GM21390 (cell line): ENCODE results near the gene IREB2.
"Not testable (repeated sequence)": the region's sequence is repeated elsewhere in the genome, so short reads cannot be mapped to it uniquely, and the experiment has no call there.

Source experiments
- ATAC-seq: cut with Tn5 transposase; IDR thresholded peaks from one replicate; pipeline ENCODE4 v1.9.1; 2021; ENCODE audit not compliant: unreplicated experiment

Gene IREB2

DNA sequence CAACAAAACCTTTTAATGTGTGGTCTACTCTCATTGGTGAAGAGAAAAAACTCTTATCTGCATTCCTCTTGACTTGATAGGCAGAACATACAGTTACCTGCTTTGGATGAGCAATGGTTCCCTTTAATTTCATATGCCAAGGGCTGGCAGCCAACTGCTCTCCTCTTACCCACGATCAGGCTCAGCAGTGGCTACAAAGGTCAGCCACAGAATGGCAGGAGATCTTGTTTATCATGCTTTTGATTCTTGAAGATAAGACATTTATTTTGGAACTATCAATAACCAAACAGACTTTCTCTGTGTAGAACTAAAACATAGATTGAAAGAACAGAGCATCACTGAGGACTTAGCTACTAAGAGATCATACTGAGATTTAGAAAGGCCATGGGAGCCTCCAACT lies 6.1 kb upstream of the IREB2 start:
- ATAC-seq = no peak

DNA sequence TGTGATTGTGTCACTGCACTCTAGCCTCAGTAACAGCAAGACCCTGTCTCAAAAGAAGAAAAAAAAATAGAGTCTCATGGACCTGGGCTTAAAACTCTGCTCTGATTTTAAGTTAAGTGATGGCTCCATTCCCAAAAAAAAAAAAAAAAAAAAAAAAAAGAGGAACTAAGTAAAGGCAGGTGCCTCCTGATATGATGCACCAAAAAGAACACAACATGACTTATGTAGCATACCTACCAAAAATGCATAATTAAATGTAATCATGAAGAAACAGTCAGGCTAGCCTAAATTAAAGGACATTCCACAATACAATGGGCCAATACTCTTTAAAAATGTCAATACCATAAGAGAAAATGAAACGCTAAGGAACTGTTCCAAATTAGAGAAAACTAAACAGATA lies 5.4 kb upstream of the IREB2 start:
- no peak for ATAC-seq

DNA sequence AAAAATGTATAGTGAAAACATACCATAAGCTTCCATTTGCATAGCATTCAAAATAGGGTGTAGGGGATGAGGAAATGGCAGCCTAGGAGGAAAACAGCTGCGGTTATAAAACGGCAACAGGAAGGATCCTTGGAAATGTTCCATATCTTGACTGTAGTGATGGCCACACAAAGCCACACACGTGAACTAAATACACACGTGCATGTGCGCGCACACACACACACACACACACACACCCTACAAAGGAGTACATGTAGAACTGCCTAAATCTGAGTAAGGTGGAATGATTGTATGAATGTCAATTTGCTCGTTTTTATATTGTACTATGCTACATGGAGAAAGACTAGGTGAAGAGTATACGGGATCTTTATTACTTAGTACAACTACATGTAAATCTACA lies 3.9 kb upstream of the IREB2 start:
- ATAC-seq = no peak

DNA sequence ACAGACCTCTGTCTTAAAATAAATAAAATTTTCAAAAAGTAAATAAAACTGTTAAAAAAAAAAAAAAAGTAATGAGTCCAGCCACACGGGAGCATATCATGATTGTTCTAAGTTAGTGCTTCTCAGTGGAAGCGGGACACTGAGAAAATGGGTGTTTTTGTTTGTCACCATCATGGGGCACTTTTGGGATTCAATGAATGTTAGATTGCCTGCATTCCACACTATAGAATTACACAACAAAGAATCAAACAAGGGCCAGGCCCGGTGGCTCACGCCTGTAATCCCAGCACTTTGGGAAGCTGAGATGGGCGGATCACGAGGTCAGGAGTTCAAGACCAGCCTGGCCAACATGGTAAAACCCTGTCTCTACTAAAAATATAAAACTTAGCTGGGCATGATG lies 3.3 kb upstream of the IREB2 start:
- ATAC-seq = not testable (repeated sequence)

DNA sequence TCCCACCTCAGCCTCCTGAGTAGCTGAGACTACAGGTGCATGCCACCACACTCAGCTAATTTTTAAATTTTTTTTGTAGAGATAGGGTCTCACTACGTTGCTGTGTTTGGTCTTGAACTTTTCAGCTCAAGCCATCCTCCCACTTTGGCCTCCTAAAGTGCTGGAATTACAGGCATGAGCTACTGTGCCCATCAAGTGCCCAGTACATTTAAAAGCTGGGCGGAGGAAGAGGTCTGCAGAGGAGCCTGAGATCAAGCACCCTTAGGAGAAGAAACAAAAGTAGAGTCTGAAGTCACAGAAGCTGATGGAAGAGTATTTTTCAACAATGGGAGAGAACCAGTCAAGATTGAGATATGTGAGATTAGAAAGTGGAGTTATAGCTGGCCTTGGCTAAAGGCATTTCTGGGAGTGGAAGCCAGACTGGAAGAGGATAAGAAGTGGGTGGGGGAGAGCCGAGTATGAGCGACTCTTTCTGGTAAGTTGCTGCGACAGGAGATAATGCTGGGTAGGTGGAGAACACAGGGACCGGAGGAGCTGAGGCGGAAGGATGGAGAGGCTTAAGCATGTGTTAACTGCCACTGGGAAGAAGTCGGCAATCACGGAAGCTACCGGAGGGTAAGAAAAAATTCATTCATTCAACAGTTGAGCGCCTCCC lies 782 bp upstream of the IREB2 start:
- ATAC-seq = no peak

DNA sequence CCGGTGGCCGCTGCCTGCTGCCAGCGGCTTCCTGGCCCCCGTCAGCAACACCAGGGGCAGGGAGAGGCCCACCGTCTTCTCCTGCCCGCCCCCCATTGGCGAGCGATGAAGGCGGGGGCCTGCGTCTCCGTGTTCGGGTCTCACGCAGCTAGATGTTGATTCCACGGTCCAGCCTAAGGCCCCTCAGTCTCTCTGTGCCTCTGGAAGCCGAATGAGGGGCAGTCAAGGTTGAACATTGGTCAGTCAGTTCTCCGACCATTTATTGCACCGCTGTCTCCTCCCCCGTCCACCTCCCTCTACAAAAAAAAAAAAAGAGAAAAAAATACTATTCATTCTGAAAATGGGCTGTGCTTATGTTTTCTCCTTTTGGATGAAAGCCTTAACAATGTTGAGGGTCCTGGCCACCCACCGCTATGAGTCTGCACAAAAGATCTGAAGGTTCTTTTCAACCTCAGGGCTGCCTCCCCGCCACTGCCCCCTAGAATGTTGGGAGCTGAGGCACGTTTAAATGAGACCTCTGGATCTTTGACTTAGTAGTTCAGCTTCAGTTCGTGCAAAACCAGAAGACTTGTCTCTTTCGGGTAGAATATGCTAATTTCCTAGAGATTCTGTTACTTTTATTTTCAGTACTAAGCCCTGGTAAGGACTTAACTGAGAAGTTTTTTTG lies 736 bp downstream of the IREB2 start:
- peak; percentile 18 for ATAC-seq

DNA sequence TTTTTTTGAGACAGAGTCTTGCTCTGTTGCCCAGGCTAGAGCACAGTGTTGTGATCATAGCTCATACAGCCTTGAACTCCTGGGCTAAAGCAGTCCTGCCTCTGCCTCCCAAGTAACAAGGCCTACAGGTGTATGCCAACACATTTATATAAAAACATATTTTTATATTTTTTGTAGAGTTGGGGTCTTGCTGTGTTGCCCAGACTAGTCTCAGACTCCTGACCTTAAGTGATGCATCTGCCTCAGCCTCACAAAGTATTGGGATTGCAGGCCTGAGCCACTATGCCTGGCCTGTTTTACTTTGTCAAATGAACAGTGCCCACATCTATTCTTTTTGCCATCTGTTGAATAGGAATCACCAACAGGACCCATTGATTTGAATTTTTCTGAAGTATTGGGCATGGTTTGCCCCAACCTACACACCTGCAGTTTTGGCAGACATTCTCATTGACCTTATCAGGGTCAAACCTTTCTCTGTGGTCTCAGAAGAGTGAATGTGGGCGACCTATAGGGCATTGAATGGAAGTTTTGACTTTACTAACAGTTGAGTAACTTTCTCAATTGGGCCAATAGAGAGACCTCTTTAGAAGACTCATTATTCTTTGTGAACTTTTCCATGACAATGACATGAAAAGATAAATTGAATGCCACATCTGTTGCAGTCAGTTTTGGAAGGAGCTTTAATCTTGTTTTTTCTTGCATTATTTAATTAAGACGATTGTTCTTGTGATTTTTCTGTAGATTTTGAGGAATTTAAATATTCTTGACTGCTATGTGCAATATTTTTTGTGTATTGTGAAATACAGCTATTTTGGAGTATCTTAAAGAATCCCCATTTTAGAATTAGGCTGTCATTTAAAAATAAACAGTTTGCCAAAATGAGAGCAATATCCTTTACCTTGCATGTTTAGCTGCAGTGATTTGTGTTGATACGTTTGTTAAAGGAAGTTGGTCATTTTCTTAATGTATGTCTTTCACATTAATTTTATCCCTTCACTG lies 2.7 kb downstream of the IREB2 start:
- ATAC-seq = no peak

DNA sequence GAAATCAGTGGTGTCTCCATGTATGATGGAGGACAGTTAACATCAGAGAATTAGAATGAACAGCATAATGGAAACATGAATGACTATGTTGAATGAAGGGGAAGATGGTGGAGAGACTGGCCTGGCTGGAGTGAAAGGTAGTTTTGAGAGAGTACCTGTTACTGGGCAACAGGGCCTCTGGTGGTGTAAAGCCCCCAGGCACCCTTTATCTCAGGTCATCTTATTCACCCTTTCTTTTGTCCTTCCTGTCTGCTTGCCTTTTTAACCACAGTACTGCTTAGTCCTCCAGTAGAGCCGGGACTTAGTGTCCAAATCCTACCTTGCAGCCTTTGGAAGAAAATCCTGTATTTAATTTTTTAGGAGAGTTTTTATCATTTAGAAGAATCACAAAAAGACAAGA lies 6.2 kb downstream of the IREB2 start:
- no peak for ATAC-seq

DNA sequence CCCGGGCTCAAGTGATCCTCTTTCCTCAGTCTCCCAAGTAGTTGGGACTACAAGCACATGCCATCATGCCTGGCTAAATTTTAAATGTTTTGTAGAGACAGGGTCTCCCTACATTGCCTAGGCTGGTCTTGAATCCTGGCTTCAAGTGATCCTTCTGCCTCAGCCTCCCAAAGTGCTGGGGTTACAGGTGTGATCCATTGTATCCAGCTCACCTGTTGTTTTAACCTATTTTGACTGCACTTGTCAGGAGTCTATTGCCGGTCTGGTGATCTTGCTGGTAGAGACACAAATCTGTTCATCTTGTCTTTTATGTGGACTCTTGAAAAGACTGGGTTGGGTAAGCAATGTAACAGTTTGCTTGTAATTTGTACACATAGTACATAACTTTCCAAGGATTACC lies 7.9 kb downstream of the IREB2 start:
- no peak for ATAC-seq

DNA sequence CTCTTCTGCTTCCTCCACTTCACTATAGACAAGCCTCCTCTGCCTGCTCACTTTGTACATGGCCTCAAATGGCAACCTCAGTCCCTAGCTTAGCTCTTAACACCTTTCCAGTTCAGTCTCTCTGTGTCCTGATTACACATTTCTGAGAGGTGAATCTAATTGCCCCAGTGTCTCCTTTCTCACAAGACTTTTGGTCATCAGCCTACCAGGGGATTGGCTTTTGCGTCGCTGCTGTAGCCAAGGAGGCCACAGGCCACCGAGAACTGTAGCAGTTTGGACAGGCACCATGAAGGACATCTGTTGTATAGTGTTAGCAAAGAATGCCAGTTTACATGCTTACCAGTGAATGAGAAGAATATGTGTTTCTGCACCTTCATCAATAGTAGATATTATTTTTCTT lies 8.5 kb downstream of the IREB2 start:
- no peak for ATAC-seq

DNA sequence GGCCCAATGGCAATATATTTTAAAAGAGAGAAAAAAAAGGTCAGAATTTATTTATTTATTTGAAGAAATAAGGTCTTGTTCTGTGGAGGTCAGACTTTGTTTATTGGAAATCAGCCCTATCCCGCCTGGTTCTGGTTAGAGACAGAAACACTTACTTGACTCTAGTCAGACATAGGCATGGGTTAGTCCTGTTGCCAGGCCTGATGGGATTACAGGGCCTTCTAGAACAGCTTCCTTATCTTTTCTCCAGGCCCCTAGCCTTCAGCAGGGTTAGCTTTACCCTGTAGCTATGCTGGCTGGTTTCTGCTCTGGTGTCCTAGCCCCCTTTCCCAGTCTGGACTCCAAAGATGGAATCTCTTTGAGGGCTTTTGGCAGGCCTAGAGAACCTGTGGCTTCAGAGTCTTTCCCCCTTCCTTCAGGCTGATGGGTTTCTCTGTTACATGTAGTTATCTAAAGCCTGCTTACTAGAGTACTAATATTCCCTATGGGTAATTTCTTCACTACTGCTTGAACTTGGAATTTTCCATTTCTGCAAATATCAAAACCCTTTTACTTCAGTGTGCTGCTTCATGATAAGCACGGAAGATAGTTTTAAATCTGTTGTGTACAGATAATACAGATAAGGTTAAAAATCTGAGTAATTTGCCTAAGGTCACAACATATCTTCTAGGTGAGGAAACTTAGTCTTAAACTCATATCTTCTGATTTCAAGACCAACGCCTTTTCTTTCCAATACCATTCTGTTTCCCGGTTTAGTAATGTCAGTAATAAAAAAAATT lies 10.6 kb downstream of the IREB2 start:
- ATAC-seq = no peak

DNA sequence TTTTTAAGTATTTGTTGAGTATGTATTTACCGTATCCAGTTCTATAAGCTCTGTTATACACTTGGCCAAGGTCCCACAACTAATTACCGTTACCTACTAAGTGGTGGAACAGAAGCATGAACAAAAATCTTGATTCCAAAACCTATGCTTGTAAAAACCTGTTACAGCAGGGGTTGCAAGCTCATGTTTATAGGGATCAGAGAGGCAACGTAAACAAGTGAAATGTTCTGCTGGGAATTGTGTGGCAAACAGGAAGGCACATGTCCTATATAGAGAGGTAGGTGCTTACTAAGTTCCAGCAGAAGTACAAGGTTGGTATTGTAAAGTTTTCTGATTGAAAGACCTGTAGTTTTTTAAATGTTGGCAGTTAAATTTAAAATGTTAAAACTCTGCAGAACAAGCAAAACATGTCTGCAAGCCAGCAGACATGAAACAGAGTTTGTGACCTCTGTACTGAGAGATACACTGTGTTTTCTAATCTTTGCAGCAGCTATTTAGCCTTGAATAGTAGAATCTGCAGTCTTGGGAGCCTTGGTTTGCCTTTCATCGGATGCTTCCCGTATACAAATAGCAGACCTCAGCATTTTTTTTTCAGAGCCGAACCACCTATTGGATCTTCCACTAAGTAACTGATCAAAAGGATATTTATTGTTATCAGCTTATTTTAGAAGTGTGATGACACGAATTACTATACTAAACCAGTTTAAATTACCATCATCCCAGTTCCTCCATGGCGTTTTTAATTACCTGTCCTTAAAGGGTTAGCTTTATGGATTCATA lies 11.4 kb downstream of the IREB2 start:
- no peak for ATAC-seq

DNA sequence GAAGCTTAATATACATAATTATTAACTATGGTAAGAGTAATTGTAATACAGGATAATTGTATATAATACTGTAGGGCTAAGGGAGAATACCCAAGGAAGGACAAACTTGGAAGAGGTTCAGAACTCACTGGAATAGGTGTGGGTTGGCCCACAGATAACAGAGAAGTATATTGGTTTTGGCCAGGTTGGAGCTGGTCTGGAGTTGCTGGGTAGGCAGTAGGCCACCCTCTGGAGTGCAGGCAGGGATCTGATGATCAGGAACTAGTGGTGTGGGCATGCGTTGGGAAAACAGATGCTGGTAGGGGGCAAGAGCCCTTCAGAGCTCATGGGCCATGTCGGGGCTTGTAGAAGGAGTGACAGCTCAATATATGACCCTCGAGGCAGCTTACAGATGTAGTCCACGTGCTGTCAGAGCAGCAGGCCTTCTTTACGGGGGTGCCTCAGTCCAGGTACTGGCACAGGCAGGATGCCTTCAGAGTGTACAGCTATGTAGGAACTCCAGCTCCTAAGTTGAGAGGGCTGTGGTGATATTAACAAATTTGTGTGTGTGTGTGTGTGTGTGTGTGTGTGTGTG lies 12.4 kb downstream of the IREB2 start:
- ATAC-seq = no peak

DNA sequence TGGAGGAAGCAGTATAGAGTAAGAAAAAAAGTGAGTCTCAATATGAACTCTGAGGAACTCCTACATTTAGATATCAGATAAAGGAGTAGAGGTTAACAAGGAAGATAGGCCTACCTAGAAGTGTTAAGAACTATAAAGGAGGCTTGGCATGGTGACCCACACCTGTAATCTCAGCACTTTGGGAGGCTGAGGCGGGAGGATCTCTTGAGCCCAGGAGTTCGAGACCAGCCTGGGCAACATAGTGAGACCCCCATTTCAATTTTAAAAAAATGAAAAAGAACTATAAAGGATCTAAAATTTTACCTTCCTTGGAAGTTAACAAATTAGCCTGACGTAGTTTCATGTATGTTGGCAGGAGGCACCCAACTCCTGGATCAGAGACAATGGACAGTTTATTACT lies 14.5 kb downstream of the IREB2 start:
- ATAC-seq = no peak

DNA sequence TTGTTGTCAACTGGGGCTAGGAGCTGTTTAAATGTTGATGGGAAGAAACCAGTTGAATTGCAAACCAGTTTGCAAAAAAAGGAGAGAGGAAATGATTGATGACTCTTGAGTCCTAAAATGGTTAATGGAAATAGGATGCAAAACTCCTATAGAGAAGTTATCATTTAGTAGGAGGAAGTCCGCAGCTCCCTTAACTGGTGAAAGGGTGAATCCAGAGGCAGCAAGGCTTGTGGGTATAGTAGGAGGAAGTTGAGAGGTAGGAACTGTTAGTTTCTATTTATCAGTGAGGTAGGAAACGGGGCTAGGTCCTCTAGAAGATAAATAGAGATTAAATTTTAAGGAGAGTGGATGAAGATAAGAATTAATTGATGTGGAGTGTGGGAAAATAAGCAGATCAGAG lies 15.4 kb downstream of the IREB2 start:
- no peak for ATAC-seq

DNA sequence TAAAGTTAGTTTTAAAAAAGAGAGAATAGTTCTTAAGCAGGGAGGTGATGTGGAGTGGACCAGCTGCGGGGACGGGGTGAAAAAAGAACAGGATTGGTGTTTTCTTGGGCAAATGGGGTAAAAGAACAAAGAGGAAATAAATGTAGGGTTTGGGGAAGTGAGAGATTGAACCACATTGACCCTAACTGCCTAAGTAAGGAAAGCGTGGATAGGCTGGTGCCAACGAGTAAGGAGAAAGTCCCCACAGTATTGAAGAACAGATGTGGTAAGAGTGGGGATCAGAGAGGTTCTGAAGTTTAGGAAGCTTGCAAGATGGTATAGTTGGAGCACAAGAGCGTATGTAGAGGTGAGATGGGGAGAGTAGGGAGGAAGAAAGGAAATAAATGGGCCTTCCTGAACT lies 17.0 kb downstream of the IREB2 start:
- no peak for ATAC-seq

DNA sequence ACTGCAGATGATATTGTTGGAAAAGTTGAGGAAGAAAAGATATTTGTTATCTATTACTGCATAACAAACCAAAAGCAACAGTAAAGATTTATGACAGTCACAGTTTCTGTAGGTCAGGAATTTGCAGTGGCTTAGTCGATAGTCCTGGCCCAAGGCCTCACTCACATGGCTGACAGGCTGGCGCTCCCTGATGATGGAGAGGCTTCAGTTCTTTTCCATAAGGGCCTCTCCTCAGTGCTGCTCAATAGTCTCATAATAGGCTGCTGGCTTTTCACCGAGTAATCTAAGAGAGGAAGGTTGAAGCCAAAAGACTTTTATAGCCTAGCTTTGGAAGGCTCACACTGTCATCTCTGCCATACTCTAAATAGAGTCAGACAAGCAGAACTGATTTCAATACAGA lies 17.7 kb downstream of the IREB2 start:
- ATAC-seq = no peak

DNA sequence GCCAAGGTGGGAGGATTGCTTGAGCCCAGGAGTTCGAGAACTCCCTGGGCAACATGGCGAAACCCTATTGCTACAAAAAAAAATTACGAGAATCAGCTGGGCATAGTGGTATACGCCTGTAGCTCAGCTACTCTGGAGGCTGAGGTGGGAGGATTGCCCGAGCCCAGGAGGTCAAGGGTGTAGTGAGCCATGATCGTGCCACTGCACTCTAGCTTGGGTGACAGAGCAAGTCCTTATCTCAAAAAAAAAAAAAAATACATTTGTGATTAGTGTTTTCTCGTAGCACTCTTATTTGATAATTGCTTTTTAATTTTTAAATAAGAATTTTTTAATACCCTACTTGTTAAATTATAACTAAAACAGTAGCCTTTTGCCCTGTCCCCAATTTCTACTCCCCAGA lies 18.4 kb downstream of the IREB2 start:
- ATAC-seq = no peak

DNA sequence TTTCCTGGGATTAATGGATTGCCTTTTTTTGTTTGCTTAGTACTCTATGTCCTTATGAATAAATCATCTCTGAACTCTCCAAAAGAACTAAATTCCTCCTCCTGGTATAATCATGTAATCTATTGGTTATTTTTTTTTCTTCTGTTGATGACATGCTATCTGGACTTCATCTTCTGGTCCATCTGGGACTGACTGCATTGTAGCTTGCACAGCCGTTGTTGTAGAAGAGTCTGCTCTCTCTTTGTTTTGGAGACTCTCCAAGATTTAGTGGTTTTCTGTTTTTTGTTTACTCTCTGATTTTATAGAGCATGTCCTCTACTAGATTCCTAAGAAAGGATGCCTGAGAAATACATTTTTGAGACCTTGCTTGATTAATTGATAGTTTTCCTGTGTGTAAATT lies 19.1 kb downstream of the IREB2 start:
- ATAC-seq = no peak

DNA sequence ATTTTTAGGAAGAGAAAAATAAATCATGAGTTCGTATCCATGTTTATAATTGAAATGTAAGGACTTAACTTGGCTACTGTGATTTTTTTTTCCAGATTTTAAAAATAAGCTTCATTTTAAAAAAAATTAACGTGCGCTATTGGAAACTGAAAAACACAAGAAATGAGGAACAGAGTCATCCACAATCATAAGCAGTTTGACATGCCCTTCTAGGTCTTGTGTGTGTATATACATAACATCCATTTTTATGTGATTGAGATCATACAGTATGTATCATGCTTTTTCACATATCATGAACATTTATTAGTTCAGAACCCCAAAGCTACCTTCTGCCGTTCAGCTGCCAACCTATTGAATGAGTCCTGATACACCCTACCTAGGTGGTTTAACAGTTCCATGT lies 22.7 kb downstream of the IREB2 start:
- no peak for ATAC-seq
